Measurements from ENCODE around the gene RBKS.

The RBKS gene

DNA sequence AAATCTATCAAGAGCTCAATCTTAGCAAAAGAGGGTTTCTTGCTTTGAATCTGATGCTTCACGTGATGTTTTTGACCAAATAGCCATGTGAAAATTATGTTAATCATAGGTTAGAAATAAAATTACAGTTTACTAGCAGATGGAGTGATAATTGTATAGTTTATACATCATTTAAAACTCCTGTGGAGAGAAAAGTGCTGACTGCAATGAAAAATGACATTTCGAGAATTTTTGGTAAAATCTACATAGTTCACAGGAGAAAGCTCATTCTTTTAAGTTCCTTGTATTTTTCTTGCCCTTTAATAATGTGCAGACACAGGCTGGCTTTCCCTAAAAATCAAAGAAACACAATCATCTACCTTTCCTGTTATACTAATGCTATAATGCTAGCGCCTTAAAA, 33.2 kb downstream of the RBKS start:
- H4K20me1 ChIP-seq: no peaks in the 10 kb centered on the region
- H3K27ac ChIP-seq: no peak overlapping the region
- H3K9ac ChIP-seq: no peak overlapping the region
- peaks cover 13 to 27% (median 20%) of the 10 kb centered on the region in 11 experiments for H3K9me3 ChIP-seq (replicated peaks in 1 of 11)
- H3K27me3 ChIP-seq: no peaks in the 10 kb centered on the region
- H3K4me3 ChIP-seq: no peak overlapping the region
- H3K4me2 ChIP-seq: no peak overlapping the region
- H3K4me1 ChIP-seq: peaks cover 0 to 42% (median 25%) of the 10 kb centered on the region in 10 experiments; a peak in 12 of 20 replicates
- H3K36me3 ChIP-seq: 0 out of 22 replicates have a peak, but pooled peaks cover 0 to 4% (median 0%) of the 10 kb centered on the region in 11 experiments
- no peak for TF ChIP-seq Cebpa-rat (IDR thresholded peaks at IDR 0.05)

DNA sequence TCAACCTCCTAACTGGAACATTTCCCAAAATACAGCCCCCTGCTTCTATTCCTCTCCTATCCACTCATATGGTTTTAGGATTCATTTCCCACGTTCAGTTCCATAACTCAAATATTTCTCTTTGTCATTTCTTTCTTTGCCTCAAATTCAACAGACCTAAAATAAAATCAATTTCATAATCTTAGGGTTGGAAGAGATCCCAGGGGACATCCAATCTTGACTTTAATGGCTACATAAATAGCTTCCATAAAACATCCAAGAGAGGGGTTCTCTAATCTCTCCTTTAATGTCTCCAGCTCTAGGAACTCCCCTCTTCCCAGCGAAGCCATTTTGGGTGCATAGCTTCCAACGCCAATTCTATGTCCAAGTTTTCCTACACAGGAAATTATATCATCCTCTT, 33.8 kb downstream of the RBKS start:
- Histone ChIP-seq H4K20me1 (no peaks in the 10 kb centered on the region), H3K4me1 (peaks cover 0 to 40% (median 25%) of the 10 kb centered on the region in 10 experiments; a peak in 12 of 20 replicates), H3K27ac (no peak overlapping the region), H3K9ac (no peak overlapping the region), H3K9me3 (replicated peaks in 1 of 11) (peaks cover 13 to 27% (median 20%) of the 10 kb centered on the region in 11 experiments), H3K36me3 (0 out of 22 replicates have a peak, but pooled peaks cover 0 to 4% (median 0%) of the 10 kb centered on the region in 11 experiments), H3K4me2 (peak overlapping the region in 4 of 11 experiments; percentile 8 to 35 (median 12); a peak in 6 of 22 replicates), H3K27me3 (no peaks in the 10 kb centered on the region), H3K4me3 (no peak overlapping the region)
- no peak for TF ChIP-seq Cebpa-rat (IDR thresholded peaks at IDR 0.05)

DNA sequence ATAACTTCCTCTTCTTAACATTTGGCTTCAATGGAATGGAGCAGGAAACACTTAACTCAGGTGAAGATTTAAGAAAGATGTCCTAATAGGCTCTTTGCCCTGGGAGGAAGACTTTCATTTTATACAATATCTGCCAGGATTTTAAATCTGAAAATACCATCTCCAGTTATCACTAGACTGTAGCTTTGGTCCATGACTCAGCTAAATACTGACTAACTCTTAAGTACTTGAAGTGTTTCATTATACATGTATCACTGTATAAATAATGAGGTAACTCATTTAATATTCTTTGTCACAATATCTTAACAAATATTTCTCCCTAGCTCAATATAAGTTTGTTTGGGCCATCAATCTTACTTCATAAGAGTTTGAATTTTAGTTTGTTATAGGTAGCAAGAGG, 34.7 kb downstream of the RBKS start:
- H3K27ac ChIP-seq: no peak overlapping the region
- peaks cover 13 to 27% (median 20%) of the 10 kb centered on the region in 11 experiments for H3K9me3 ChIP-seq (replicated peaks in 1 of 11)
- H4K20me1 ChIP-seq: no peaks in the 10 kb centered on the region
- no peak for TF ChIP-seq Cebpa-rat (IDR thresholded peaks at IDR 0.05)
- H3K36me3 ChIP-seq: 0 out of 22 replicates have a peak, but pooled peaks cover 0 to 4% (median 0%) of the 10 kb centered on the region in 11 experiments
- H3K4me2 ChIP-seq: no peak overlapping the region
- H3K4me1 ChIP-seq: peaks cover 0 to 31% (median 18%) of the 10 kb centered on the region in 10 experiments; a peak in 12 of 20 replicates
- H3K4me3 ChIP-seq: no peak overlapping the region
- no peaks in the 10 kb centered on the region for H3K27me3 ChIP-seq
- no peak overlapping the region for H3K9ac ChIP-seq

DNA sequence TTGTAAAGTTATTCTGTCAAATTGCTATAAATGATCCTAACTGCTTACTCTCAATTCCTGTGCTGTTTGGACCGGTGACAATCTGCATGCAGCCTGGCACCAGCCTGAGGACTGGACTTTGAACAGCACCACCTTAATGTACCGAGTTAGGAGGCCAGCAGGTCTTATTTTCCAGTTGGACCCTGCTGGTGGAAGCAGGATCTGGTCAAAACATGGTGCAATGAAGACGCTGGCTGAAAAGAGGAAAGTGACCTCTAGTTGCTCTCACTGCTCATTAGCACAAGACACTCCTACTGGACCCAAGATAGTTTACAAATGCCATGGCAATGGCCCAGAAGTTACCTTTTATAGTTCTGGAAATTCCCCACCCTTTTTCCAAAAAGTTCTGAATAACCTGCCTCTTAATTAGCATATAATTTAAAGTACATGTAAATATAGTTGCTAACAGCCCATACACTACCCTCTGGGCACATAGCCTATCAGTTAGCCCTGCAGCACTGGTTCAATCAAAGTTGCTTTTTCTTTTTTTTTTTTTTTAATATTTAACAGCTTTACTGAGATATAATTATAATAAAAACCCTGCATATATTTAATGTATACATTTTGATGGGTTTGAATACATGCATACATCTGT, 35.8 kb downstream of the RBKS start:
- Histone ChIP-seq H4K20me1 (no peaks in the 10 kb centered on the region), H3K4me3 (no peak overlapping the region), H3K4me1 (peaks cover 0 to 20% (median 9%) of the 10 kb centered on the region in 10 experiments; a peak in 11 of 20 replicates), H3K36me3 (0 out of 22 replicates have a peak, but pooled peaks cover 0 to 4% (median 0%) of the 10 kb centered on the region in 11 experiments), H3K9ac (no peak overlapping the region), H3K27me3 (no peaks in the 10 kb centered on the region), H3K4me2 (no peak overlapping the region), H3K9me3 (replicated peaks in 1 of 11) (peaks cover 13 to 27% (median 20%) of the 10 kb centered on the region in 11 experiments), H3K27ac (no peak overlapping the region)
- TF ChIP-seq Cebpa-rat (IDR thresholded peaks at IDR 0.05): no peak

DNA sequence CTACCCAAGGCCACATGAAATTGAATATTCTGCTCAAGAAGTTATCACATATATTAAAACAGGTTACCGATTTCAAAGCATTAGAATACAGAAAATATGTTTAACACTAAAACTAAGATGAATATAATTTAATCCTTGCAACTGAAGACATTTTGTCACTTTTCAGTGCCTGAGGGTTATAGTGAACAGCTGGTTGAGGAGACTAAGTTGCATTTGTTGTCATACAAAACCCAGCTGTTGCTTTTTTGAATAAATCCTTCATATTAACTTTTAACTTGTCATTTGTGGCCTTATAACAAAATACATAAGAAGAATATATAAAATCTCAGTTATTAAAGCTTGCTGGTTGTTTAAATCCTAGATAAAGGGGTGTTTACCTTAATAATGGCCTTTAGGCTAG, 37.5 kb downstream of the RBKS start:
- Histone ChIP-seq H3K27me3 (no peaks in the 10 kb centered on the region), H3K36me3 (no peaks in the 10 kb centered on the region), H4K20me1 (no peaks in the 10 kb centered on the region), H3K4me1 (peaks cover 0 to 9% (median 3%) of the 10 kb centered on the region in 10 experiments; a peak in 7 of 20 replicates), H3K9me3 (replicated peaks in 1 of 11) (peaks cover 5 to 21% (median 12%) of the 10 kb centered on the region in 11 experiments; a peak in 21 of 22 replicates), H3K4me2 (no peak overlapping the region), H3K27ac (no peak overlapping the region), H3K4me3 (no peak overlapping the region), H3K9ac (no peak overlapping the region)
- TF ChIP-seq Cebpa-rat (IDR thresholded peaks at IDR 0.05): no peak

DNA sequence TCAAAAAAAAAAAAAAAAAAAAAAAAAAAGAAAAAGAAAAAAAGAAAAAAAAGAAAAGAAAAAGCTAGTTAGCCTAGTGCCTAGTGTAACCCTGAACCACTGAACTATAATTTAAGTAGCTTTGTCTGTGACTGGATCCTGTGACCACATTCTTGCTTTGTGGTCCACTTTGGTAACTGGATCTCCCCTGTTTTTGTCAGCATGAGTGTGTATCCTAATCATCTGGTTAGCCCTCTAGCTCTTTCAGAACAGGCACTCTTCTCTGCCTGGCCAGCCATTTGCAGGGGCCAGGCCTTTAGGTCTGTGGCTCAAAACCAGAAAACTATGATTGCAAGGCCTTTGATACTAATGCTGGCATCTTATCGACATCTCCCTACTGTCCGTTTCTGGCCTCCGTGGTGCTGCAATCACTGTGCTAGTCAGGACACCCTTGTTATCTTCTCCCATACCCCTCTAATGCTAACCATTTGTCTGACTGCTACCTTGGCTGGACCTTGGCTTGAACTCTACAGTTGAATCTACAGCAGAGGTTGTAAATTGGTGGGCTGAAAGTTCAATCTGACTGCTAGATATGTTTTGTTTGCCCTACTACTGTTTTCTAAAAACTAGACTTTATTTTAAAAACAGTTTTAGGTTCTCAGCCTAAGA, 40.5 kb downstream of the RBKS start:
- Histone ChIP-seq H3K27me3 (no peaks in the 10 kb centered on the region), H3K4me2 (no peak overlapping the region), H3K9ac (no peak overlapping the region), H3K9me3 (replicated peaks in 1 of 11) (peaks cover 0 to 5% (median 0%) of the 10 kb centered on the region in 11 experiments; a peak in 2 of 22 replicates), H3K4me3 (no peak overlapping the region), H3K4me1 (no peaks in the 10 kb centered on the region), H3K36me3 (no peaks in the 10 kb centered on the region), H3K27ac (no peak overlapping the region), H4K20me1 (no peaks in the 10 kb centered on the region)
- TF ChIP-seq Cebpa-rat (IDR thresholded peaks at IDR 0.05): no peak

DNA sequence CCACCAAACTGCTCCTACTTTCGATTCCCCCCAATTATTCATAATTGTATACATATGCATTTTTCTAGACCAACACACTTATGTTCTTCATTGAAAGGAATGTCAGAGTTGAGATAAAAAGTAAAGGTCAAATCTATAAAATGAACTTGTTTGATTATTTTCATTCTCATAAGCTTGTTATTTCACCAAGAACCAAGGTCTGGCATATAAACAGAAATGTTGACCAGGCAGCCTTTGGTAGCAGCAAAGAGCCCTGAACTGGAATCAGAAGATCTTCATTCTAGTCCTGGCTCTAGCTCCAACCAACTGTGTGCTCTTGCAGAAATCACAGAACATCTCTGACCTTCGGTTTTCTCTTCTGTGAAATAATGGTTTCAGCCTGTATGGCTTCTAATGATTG, 42.9 kb downstream of the RBKS start:
- no peaks in the 10 kb centered on the region for H3K36me3 ChIP-seq
- H3K9me3 ChIP-seq (replicated peaks in 1 of 11): no peaks in the 10 kb centered on the region
- H3K9ac ChIP-seq: no peak overlapping the region
- H3K4me2 ChIP-seq: no peak overlapping the region
- H4K20me1 ChIP-seq: no peaks in the 10 kb centered on the region
- no peak overlapping the region for H3K4me3 ChIP-seq
- H3K27ac ChIP-seq: no peak overlapping the region
- no peak for TF ChIP-seq Cebpa-rat (IDR thresholded peaks at IDR 0.05)
- no peaks in the 10 kb centered on the region for H3K4me1 ChIP-seq
- no peaks in the 10 kb centered on the region for H3K27me3 ChIP-seq

DNA sequence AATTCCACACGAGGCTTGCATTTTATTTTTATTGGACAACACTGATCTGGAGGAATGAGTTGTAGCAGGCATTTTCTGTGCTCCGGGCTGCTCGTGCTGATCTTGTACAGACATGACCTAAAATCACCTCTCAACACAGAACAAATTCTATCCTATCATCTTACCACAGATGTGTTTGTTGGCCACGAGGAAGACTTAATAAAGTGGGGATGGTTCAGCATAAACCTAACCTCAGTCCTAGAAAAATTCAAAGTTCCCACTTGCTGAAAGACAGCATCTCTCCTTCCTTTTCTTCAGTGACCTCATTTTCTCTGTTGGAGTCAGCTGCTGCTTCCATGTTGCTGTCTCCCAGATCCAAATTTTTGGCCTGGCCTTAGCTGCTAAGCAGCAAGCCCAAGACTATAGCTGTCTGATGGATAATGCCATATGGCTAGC, 45.3 kb downstream of the RBKS start:
- H3K27me3 ChIP-seq: no peaks in the 10 kb centered on the region

DNA sequence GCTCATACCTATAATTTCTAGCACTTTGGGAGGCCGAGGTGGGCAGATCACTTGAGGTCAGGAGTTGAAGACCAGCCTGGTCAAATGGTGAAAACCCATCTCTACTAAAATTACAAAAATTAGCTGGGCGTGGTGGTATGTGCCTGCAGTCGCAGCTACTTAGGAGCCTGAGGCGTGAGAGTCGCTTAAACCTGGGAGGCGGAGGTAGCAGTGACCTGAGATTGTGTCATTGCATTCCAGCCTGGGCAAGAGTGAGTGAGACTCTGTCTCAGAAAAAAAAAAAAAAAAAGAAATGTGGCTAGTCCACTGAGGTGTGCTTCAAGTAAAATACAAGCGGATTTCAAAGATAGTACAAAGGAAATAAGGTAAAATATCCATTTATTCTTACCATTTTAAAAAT, 46.2 kb downstream of the RBKS start:
- no peak for TF ChIP-seq Cebpa-rat (IDR thresholded peaks at IDR 0.05)
- Histone ChIP-seq H3K9ac (no peak overlapping the region), H3K4me2 (no peak overlapping the region), H3K4me3 (no peak overlapping the region), H3K4me1 (peaks cover 0 to 7% (median 3%) of the 10 kb centered on the region in 10 experiments; a peak in 6 of 20 replicates), H3K27me3 (no peaks in the 10 kb centered on the region), H3K9me3 (replicated peaks in 1 of 11) (no peaks in the 10 kb centered on the region), H3K27ac (no peak overlapping the region), H4K20me1 (no peaks in the 10 kb centered on the region), H3K36me3 (no peaks in the 10 kb centered on the region)

More for the DNA sequence above, 45.3 kb downstream of the RBKS start:
- no peaks in the 10 kb centered on the region for H3K36me3 ChIP-seq
- TF ChIP-seq Cebpa-rat (IDR thresholded peaks at IDR 0.05): no peak
- H3K9me3 ChIP-seq (replicated peaks in 1 of 11): no peaks in the 10 kb centered on the region
- no peak overlapping the region for H3K4me2 ChIP-seq
- no peak overlapping the region for H3K9ac ChIP-seq
- H3K27ac ChIP-seq: no peak overlapping the region
- H3K4me1 ChIP-seq: peaks cover 0 to 7% (median 3%) of the 10 kb centered on the region in 10 experiments; a peak in 6 of 20 replicates
- no peaks in the 10 kb centered on the region for H4K20me1 ChIP-seq
- H3K4me3 ChIP-seq: no peak overlapping the region
